Transverse colon (tissue), 4 donors: Measurements from ENCODE around the gene ASPG. TPM values are rescaled to one million over a fixed set of nuclear protein-coding genes. Genes with fewer than 3 reads are reported as not detected.

Experiments
- DNase-seq: peaks from one replicate; pipeline ENCODE4 v3.0.0-alpha.2; 2019
- H3K27ac ChIP-seq, 4 donors: fragments of 200-600 bp; sonication (generic); 2 replicates each; pipeline ENCODE4 v1.5.1; 2016 to 2018; ENCODE audit warnings: inconsistent platforms in 4 of 4
- H3K27me3 ChIP-seq: fragments of 200-600 bp; sonication (generic); 2 replicates; pipeline ENCODE4 v1.5.1; 2017; ENCODE audit warnings: inconsistent platforms
- H3K36me3 ChIP-seq, 4 donors: fragments of 200-600 bp; sonication (generic); 2 replicates each; pipeline ENCODE4 v1.5.1; 2017 to 2019; ENCODE audit warnings: inconsistent platforms in 4 of 4
- H3K4me1 ChIP-seq, 4 donors: fragments of 200-600 bp; sonication (generic); 2 replicates each; pipeline ENCODE4 v1.5.1; 2017 to 2020; ENCODE audit warnings: inconsistent platforms in 4 of 4
- H3K4me3 ChIP-seq, 4 donors: fragments of 200-600 bp; sonication (generic); 1 replicate in 1 of 4; 2 replicates in 3 of 4; pipeline versions ENCODE4 v1.5.1 to v1.6.1; 2017 to 2019; ENCODE audit warnings: inconsistent platforms in 4 of 4
- H3K9me3 ChIP-seq, 2 donors: fragments of 200-600 bp; sonication (generic); 2 replicates each; pipeline ENCODE4 v1.5.1; 2017 to 2019; ENCODE audit warnings: inconsistent platforms in 2 of 2
- CTCF ChIP-seq, 5 experiments: fragments of 200-600 bp in 3 of 5; fragments of 450-650 bp in 2 of 5; sonication (generic) in 3 of 5; IDR thresholded peaks; 1 replicate in 2 of 5; 2 replicates in 3 of 5; pipeline ENCODE4 v1.5.1; 2016 to 2017; ENCODE audit warnings: antibody characterized with exemption in 5 of 5, inconsistent platforms in 3 of 5, mild to moderate bottlenecking in 2 of 5, moderate library complexity in 1 of 5
- EP300 ChIP-seq: sonication (generic); formaldehyde crosslinking; IDR thresholded peaks from one replicate; pipeline ENCODE4 v1.6.1; 2017; ENCODE audit warnings: antibody characterized with exemption, low read depth
- POLR2A ChIP-seq: fragments of 450-650 bp; IDR thresholded peaks from one replicate; pipeline ENCODE4 v1.6.1; 2016; ENCODE audit warnings: antibody characterized with exemption, mild to moderate bottlenecking, moderate library complexity
- POLR2AphosphoS5 ChIP-seq, 3 donors: sonication (generic); formaldehyde crosslinking; IDR thresholded peaks; one replicate each; pipeline ENCODE4 v1.6.1; 2016; ENCODE audit warnings: antibody characterized with exemption in 3 of 3
- WGBS, 2 donors: methylation state at CpG; one replicate each; pipeline ENCODE4 v1.1.5; 2018; ENCODE audit warnings: low coverage in 1 of 2; 5-methylcytosine and 5-hydroxymethylcytosine counted together
- in situ Hi-C, 4 donors: fragments of 200-750 bp; cut with MboI; loops; one replicate each; pipeline versions ENCODE4 v1.15.0 to v1.15.1; 2017; ENCODE audit warnings: low sequenced_read_pairs in 3 of 4, low pct_ligation_motif_present in 1 of 4, low pct_unique_long_range_greater_than_20kb in 1 of 4
- intact Hi-C: fragments of 100-400 bp; cut with DNase I; formaldehyde crosslinking; loops from one replicate; pipeline ENCODE4 v1.15.1; 2023; ENCODE audit warnings: low total_unique reads
- total RNA-seq, 4 donors: library from RNA; depleted of rRNA; stranded (reverse); fragments of >200 nt; gene quantifications; one replicate each; pipeline ENCODE4 v1.1.0, GENCODE V29; 2016

Gene ASPG
- total RNA-seq, 4 donors from 2014 or later: 4.4 to 20.3 (median 8.7) TPM

- 86% methylated on average over 26 of the region's 26 CpGs; no CpG with 5 or more reads in 1 of the 2 donors for WGBS, 2 donors
- no peaks in the 10 kb centered on the region for H3K27me3 ChIP-seq
- H3K27ac ChIP-seq: no peak overlapping the region
- peak; percentile 7 for DNase-seq
- no peak overlapping the region for H3K4me3 ChIP-seq
- H3K4me1 ChIP-seq: peaks cover 12 to 41% (median 36%) of the 10 kb centered on the region in 4 donors
- intact Hi-C loops: no loop called here
- no peaks in the 10 kb centered on the region for H3K9me3 ChIP-seq
- H3K36me3 ChIP-seq: no peaks in the 10 kb centered on the region
- TF ChIP-seq POLR2A (no peak), EP300 (no peak), POLR2AphosphoS5 (IDR thresholded peaks at IDR 0.05) (no peak), CTCF (IDR thresholded peaks at IDR 0.05) (no peak)
- in situ Hi-C loops: no loop called here
Measured at GRCh38 chr14:104103061-104103445, 17.6 kb downstream of the ASPG start.

GRCh38 chr14:104103446-104104075 lies 18.1 kb downstream of the ASPG start:
- Histone ChIP-seq H3K4me3 (no peak overlapping the region), H3K27ac (no peak overlapping the region), H3K4me1 (peaks cover 12 to 45% (median 41%) of the 10 kb centered on the region in 4 donors), H3K9me3 (no peaks in the 10 kb centered on the region), H3K36me3 (no peaks in the 10 kb centered on the region), H3K27me3 (no peaks in the 10 kb centered on the region)
- in situ Hi-C loops (no loop called here), intact Hi-C loops (no loop called here)
- WGBS, 2 donors: 73% methylated on average over 23 of the region's 23 CpGs; no CpG with 5 or more reads in 1 of the 2 donors
- TF ChIP-seq POLR2A: no peak
- no peak for TF ChIP-seq POLR2AphosphoS5 (IDR thresholded peaks at IDR 0.05)
- no peak for TF ChIP-seq CTCF (IDR thresholded peaks at IDR 0.05)
- TF ChIP-seq EP300: no peak
- DNase-seq: peak; percentile 7

- WGBS, 2 donors: 75% methylated on average over 32 of the region's 35 CpGs; no CpG with 5 or more reads in 1 of the 2 donors
- no peaks in the 10 kb centered on the region for H3K36me3 ChIP-seq
- peaks cover 12 to 45% (median 43%) of the 10 kb centered on the region in 4 donors for H3K4me1 ChIP-seq
- in situ Hi-C loops (no loop called here), intact Hi-C loops (no loop called here)
- no peak overlapping the region for H3K27ac ChIP-seq
- no peaks in the 10 kb centered on the region for H3K27me3 ChIP-seq
- peak; percentile 7 for DNase-seq
- no peaks in the 10 kb centered on the region for H3K9me3 ChIP-seq
- TF ChIP-seq CTCF (IDR thresholded peaks at IDR 0.05) (no peak), POLR2A (no peak), EP300 (no peak), POLR2AphosphoS5 (IDR thresholded peaks at IDR 0.05) (no peak)
- H3K4me3 ChIP-seq: no peak overlapping the region
Measured at GRCh38 chr14:104104076-104104901, 18.8 kb downstream of the ASPG start.

- TF ChIP-seq POLR2AphosphoS5 (IDR thresholded peaks at IDR 0.05) (no peak), EP300 (no peak), POLR2A (no peak), CTCF (IDR thresholded peaks at IDR 0.05) (no peak)
- Histone ChIP-seq H3K27ac (no peak overlapping the region), H3K4me3 (no peak overlapping the region), H3K27me3 (no peaks in the 10 kb centered on the region), H3K9me3 (no peaks in the 10 kb centered on the region), H3K4me1 (peaks cover 5 to 40% (median 36%) of the 10 kb centered on the region in 4 donors), H3K36me3 (no peaks in the 10 kb centered on the region)
- intact Hi-C loops: no loop called here
- DNase-seq: peak; percentile 20
- in situ Hi-C loops: no loop called here
- 67% methylated on average over 20 of the region's 27 CpGs; no CpG with 5 or more reads in 1 of the 2 donors for WGBS, 2 donors
Measured at GRCh38 chr14:104105071-104105821, 19.7 kb downstream of the ASPG start.
